OCI-LY7 (cell line): ENCODE measurements around the gene TRIM9. TPM values are rescaled to one million over a fixed set of nuclear protein-coding genes. Genes with fewer than 3 reads are reported as not detected.

Experiments
- BruUV-seq: library from RNA; stranded (reverse); fragments of 400-500 nt; replicated peaks from 2 replicates; lab custom pipeline; 2021; lab: Mats Ljungman, UMichigan
- CTCF ChIA-PET: fragments of 300-600 bp; sonication (Branson Sonifier 250); formaldehyde crosslinking; loops from one replicate; lab custom pipeline; 2022; ENCODE audit warnings: antibody characterized with exemption; ENCODE audit not compliant: unreplicated experiment; lab: Charles Lee
- POLR2A ChIA-PET: fragments of 300-600 bp; sonication (Branson Sonifier 250); formaldehyde crosslinking; loops from one replicate; lab custom pipeline; 2022; ENCODE audit warnings: antibody characterized with exemption; lab: Charles Lee
- DNase-seq: peaks from one replicate; pipeline ENCODE4 v3.0.0-alpha.2; 2015; ENCODE audit warnings: low spot score
- H2AFZ ChIP-seq: fragments of 200-600 bp; sonication (generic), shearing (Covaris generic); 2 replicates; pipeline ENCODE4 v1.6.1; 2014; ENCODE audit warnings: mild to moderate bottlenecking, antibody characterized with exemption, low read length, moderate library complexity
- H3K27ac ChIP-seq: fragments of 200-600 bp; sonication (generic); 2 replicates; pipeline ENCODE4 v1.5.1; 2014; ENCODE audit warnings: mixed run types, low read depth, mild to moderate bottlenecking, moderate library complexity, low read length, inconsistent platforms; ENCODE audit not compliant: poor library complexity, severe bottlenecking
- H3K36me3 ChIP-seq: fragments of 200-600 bp; sonication (generic); 2 replicates; pipeline ENCODE4 v1.6.1; 2014; ENCODE audit warnings: mild to moderate bottlenecking, antibody characterized with exemption, low read length, moderate library complexity, mixed read lengths; ENCODE audit not compliant: insufficient read depth
- H3K4me1 ChIP-seq: fragments of 200-600 bp; sonication (generic); 2 replicates; pipeline ENCODE4 v1.5.1; 2014; ENCODE audit warnings: mild to moderate bottlenecking, low read length; ENCODE audit not compliant: insufficient read depth, poor library complexity, severe bottlenecking
- H3K4me2 ChIP-seq: fragments of 200-600 bp; sonication (generic); 2 replicates; pipeline ENCODE4 v1.6.1; 2014; ENCODE audit warnings: mild to moderate bottlenecking, low read length
- H3K4me3 ChIP-seq: fragments of 200-600 bp; sonication (generic); 2 replicates; pipeline ENCODE4 v1.5.1; 2014; ENCODE audit warnings: mild to moderate bottlenecking, low read depth, low read length; ENCODE audit not compliant: poor library complexity, severe bottlenecking
- H3K79me2 ChIP-seq: fragments of 200-600 bp; sonication (generic); 2 replicates; pipeline ENCODE4 v1.6.1; 2016; ENCODE audit warnings: low read depth, mild to moderate bottlenecking, low read length, moderate library complexity, mixed read lengths; ENCODE audit not compliant: insufficient read depth
- H3K9me2 ChIP-seq: fragments of 200-600 bp; sonication (generic); 2 replicates; pipeline ENCODE4 v1.6.1; 2016; ENCODE audit warnings: mild to moderate bottlenecking, low read length, mixed read lengths; ENCODE audit not compliant: insufficient read depth
- H3K9me3 ChIP-seq: fragments of 200-600 bp; sonication (generic); 2 replicates; pipeline ENCODE4 v1.6.1; 2014; ENCODE audit warnings: mild to moderate bottlenecking, mixed run types, low read length, mixed read lengths
- H4K20me1 ChIP-seq: fragments of 200-600 bp; sonication (generic); 2 replicates; pipeline ENCODE4 v1.6.1; 2014; ENCODE audit warnings: mild to moderate bottlenecking, antibody characterized with exemption, low read length, moderate library complexity, mixed read lengths; ENCODE audit not compliant: insufficient read depth
- EZH2phosphoT487 ChIP-seq: fragments of 200-600 bp; sonication (generic); IDR thresholded peaks from 2 replicates; pipeline ENCODE4 v1.6.1; 2018; ENCODE audit warnings: low read depth, borderline replicate concordance, mild to moderate bottlenecking, mixed run types, antibody characterized with exemption, low read length, moderate library complexity, mixed read lengths
- intact Hi-C: fragments of 100-400 bp; cut with micrococcal nuclease; formaldehyde crosslinking; loops from one replicate; pipeline ENCODE4 v1.10.0; 2022; ENCODE audit not compliant: unreplicated experiment
- total RNA-seq, 2 experiments: library from RNA; depleted of rRNA in 1 of 2; stranded (reverse); fragments of >200 nt in 1 of 2; shearing (Covaris generic) in 1 of 2; gene quantifications; 2 replicates each; pipeline ENCODE4 v1.2.3, GENCODE V29; 2014 to 2022
- TF ChIP-seq, protein P1 (sequence below): fragments of 200-600 bp; sonication (generic); conservative IDR thresholded peaks from 2 replicates; pipeline ENCODE4 v1.5.1; 2014; ENCODE audit warnings: mild to moderate bottlenecking, antibody characterized with exemption, low read length, moderate library complexity, mixed read lengths

TRIM9 gene
- total RNA-seq, 2 experiments from 2014 or later, result 1.4 to 7.9 TPM

DNA sequence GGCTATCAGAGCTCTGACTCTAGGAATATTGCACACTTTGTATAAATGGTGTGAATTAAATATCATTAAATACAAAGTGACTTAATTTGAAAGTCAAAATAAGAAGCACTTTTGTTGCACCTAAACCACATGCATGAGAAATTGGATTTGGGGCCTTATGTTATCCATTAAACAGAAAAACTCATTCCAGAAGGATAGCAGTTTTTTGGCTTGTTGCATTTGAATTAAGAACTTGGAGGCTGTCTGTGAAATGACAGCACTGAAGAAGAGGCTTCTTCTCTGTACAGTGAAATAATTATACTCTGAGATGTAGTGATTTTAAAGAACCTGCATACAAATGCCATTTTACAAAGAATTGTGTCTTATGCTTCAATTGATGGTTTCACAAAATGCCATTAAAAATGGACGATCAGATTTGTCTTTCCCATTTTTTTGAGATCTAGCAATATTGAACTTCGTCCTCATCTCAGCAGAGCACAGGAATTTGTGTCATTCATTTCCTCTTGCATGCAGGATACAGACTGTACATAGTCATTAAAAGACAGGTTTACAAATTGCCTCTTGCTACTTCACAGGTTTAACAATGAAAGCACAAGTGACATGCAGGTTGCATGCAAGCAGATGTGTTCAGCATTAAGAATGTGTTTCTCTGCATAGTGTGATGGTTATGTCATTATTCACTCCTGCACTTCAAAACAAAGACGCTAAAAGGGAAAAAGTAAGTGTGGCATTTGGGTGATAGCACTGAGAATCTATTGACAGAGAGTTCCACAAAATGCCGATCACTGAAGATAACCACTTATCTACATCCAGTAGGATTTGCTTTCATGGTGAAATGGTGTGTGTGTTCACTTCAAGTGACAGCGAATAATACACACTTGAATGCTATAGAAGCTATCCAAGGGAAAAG is 114.7 kb downstream of the TRIM9 start:
- Histone ChIP-seq H3K4me1 (peaks cover 16% of the 10 kb centered on the region), H3K4me3 (no peak overlapping the region), H3K9me2 (no peaks in the 10 kb centered on the region), H3K36me3 (no peaks in the 10 kb centered on the region), H3K9me3 (no peaks in the 10 kb centered on the region), H4K20me1 (no peaks in the 10 kb centered on the region), H3K4me2 (no peak overlapping the region), H3K79me2 (no peaks in the 10 kb centered on the region), H3K27ac (no peak overlapping the region), H2AFZ (no peak overlapping the region)
- intact Hi-C loops, result no loop called here
- DNase-seq, result no peak
- TF ChIP-seq, protein P1, sequence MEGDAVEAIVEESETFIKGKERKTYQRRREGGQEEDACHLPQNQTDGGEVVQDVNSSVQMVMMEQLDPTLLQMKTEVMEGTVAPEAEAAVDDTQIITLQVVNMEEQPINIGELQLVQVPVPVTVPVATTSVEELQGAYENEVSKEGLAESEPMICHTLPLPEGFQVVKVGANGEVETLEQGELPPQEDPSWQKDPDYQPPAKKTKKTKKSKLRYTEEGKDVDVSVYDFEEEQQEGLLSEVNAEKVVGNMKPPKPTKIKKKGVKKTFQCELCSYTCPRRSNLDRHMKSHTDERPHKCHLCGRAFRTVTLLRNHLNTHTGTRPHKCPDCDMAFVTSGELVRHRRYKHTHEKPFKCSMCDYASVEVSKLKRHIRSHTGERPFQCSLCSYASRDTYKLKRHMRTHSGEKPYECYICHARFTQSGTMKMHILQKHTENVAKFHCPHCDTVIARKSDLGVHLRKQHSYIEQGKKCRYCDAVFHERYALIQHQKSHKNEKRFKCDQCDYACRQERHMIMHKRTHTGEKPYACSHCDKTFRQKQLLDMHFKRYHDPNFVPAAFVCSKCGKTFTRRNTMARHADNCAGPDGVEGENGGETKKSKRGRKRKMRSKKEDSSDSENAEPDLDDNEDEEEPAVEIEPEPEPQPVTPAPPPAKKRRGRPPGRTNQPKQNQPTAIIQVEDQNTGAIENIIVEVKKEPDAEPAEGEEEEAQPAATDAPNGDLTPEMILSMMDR, result no peak
- no peak for TF ChIP-seq EZH2phosphoT487
- ChIA-PET POLR2A (interaction anchor here (0.8 kb wide), 1 partner anchor 20 kb away, joined by 3 read pairs; no protein-coding TSS in a partner anchor), CTCF (no interaction called here)
- no TSS peak for BruUV-seq

DNA sequence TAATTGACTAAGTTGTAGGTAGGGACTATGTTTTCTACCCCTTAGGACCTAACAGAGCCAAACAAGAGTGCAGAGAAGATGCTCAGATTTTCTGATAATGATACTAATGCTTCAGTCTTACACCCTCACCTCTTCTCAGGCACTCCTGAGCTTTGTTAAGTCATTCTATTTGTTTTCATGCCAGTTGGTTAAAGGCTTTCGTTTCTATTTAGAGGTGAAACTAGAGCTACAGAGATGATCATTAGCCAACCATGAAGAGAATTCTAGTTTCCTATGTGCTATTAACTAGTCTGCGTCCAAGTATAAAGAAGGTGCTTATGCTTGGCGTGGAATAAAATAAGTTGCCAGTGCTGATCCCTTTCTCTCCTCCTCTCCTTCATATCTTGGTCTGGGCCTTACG is 116.0 kb downstream of the TRIM9 start:
- H3K9me3 ChIP-seq, result no peaks in the 10 kb centered on the region
- no peaks in the 10 kb centered on the region for H3K79me2 ChIP-seq
- intact Hi-C loops, result no loop called here
- H3K4me2 ChIP-seq, result peak overlapping the region; percentile 38
- H3K9me2 ChIP-seq, result no peaks in the 10 kb centered on the region
- H3K36me3 ChIP-seq, result no peaks in the 10 kb centered on the region
- DNase-seq, result peak; percentile 21
- H3K4me1 ChIP-seq, result peaks cover 16% of the 10 kb centered on the region
- TF ChIP-seq, protein P1, result no peak
- no peak for TF ChIP-seq EZH2phosphoT487
- H3K27ac ChIP-seq, result no peak overlapping the region
- ChIA-PET POLR2A (interaction anchor here (0.6 to 1.6 kb wide), 8 partner anchors 10 to 194 kb away, joined by 3 to 6 read pairs (median 3); no protein-coding TSS in a partner anchor), CTCF (interaction anchor here (0.7 kb wide), 1 partner anchor 16 kb away, joined by 3 read pairs; no protein-coding TSS in a partner anchor)
- H2AFZ ChIP-seq, result peak overlapping the region; percentile 22; the same call in 1 of the 2 replicates
- no TSS peak for BruUV-seq
- no peaks in the 10 kb centered on the region for H4K20me1 ChIP-seq
- peak overlapping the region; percentile 10 for H3K4me3 ChIP-seq
